ENCODE data around the gene NSMF. TPM values are rescaled to one million over a fixed set of nuclear protein-coding genes. Genes with fewer than 3 reads are reported as not detected.

Gene NSMF
- total and polyA plus RNA-seq, 2 experiments from 2014 or later = 20.3 to 103 TPM

DNA sequence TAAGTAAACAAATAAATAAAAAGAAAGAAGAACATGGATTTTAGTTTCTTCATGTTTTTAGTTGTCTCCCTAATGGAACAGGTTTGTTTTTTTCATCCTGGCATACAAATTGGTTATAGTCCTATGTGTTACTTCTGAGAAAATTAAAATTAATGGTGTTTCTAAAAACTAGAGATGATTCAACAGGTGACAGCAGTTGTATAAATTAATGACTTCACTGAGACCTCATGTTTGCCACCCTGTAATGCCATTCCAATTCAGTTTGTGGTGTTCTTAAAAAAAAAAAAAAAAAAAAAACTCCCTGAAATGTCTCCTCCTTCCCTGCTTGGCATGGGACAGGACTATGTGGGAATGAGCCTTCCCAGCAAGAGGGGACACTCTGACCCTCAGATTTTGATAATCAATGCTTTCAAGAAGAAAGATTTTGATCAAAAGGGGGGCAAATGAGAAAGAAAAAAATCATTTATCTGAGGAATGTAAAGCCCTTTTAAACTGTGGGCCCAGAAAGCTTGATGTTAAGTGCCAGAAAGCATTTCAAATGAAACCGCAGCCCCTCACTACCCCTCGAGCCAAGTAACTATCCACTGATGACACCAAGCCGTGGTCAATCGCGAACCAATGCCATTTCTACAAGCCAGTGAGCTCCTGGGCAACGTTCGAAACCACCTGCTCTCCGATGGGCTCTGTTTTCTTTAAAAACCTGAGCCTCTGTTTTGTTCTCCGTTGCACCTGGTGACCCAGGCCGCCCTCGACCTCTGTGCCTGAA lies 37.1 kb downstream of the NSMF start:
- DNase-seq (ENCODE audit: low spot score) (no peak), ATAC-seq (no peak; the same call in 2 of the 3 replicates)
- no peak for TF ChIP-seq CTCF (conservative IDR thresholded peaks at IDR 0.05; ENCODE audit: low read depth in 2 of 2)
- no peak for TF ChIP-seq STAT1 (IDR thresholded peaks at IDR 0.05; ENCODE audit: unreplicated experiment)
- TF ChIP-seq, protein P1, sequence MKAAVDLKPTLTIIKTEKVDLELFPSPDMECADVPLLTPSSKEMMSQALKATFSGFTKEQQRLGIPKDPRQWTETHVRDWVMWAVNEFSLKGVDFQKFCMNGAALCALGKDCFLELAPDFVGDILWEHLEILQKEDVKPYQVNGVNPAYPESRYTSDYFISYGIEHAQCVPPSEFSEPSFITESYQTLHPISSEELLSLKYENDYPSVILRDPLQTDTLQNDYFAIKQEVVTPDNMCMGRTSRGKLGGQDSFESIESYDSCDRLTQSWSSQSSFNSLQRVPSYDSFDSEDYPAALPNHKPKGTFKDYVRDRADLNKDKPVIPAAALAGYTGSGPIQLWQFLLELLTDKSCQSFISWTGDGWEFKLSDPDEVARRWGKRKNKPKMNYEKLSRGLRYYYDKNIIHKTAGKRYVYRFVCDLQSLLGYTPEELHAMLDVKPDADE (IDR thresholded peaks at IDR 0.05) = no peak
- TF ChIP-seq REST (IDR thresholded peaks at IDR 0.05; ENCODE audit: unreplicated experiment) = no peak
- no peak for TF ChIP-seq EZH2phosphoT487 (IDR thresholded peaks at IDR 0.05; ENCODE audit: unreplicated experiment)
- no peak for TF ChIP-seq NANOG (IDR thresholded peaks at IDR 0.05; ENCODE audit: borderline replicate concordance)
- no peak for TF ChIP-seq CREB1 (CRISPR knock-in tag; IDR thresholded peaks at IDR 0.05; ENCODE audit: low read depth)
- TF ChIP-seq EZH2 (IDR thresholded peaks at IDR 0.05; ENCODE audit: low read depth, unreplicated experiment) = no peak
- TF ChIP-seq ZNF331 (CRISPR knock-in tag; IDR thresholded peaks at IDR 0.05; ENCODE audit: low read depth) = no peak
- TF ChIP-seq ZNF114 (CRISPR knock-in tag; IDR thresholded peaks at IDR 0.05) = no peak
- no peak for TF ChIP-seq JUNB (IDR thresholded peaks at IDR 0.05; ENCODE audit: unreplicated experiment)
- TF ChIP-seq ZNF462 (CRISPR knock-in tag; IDR thresholded peaks at IDR 0.05) = no peak
- TF ChIP-seq POLR2AphosphoS5 (IDR thresholded peaks at IDR 0.05; ENCODE audit: low read depth) = no peak
- Histone ChIP-seq H3K4me2 (peak overlapping the region; percentile 97), H4K20me1 (replicated peaks; ENCODE audit: insufficient read depth) (peaks cover 4% of the 10 kb centered on the region; the same call in 1 of the 2 replicates), H3K36me3 (ENCODE audit: insufficient read depth) (no peaks in the 10 kb centered on the region), H3K27ac (ENCODE audit: low read depth) (no peak overlapping the region), H3F3A (replicated peaks; ENCODE audit: low read depth) (peaks cover 3% of the 10 kb centered on the region; the same call in 1 of the 2 replicates), H3K79me2 (replicated peaks; ENCODE audit: insufficient read depth) (peaks cover 25% of the 10 kb centered on the region), H3K27me3 (ENCODE audit: insufficient read depth) (peaks cover 9% of the 10 kb centered on the region), H2AFZ (peak overlapping the region; percentile 89), H3K4me3 (peak overlapping the region; percentile 89), H3K9me2 (ENCODE audit: insufficient read depth) (no peaks in the 10 kb centered on the region), H3K4me1 (ENCODE audit: insufficient read depth) (peaks cover 6% of the 10 kb centered on the region)
- H3K4me1 Mint-ChIP-seq = peaks cover 4% of the 10 kb centered on the region; the same call in 2 of the 3 replicates
- H3K27ac Mint-ChIP-seq = no peak overlapping the region
- H3K9me3 Mint-ChIP-seq = no peaks in the 10 kb centered on the region; the same call in 2 of the 3 replicates
- H3K27me3 Mint-ChIP-seq (ENCODE audit: insufficient read depth, low read depth, poor library complexity) = peaks cover 10% of the 10 kb centered on the region
- H3K36me3 Mint-ChIP-seq (ENCODE audit: low read depth) = no peaks in the 10 kb centered on the region; the same call in 2 of the 3 replicates
- peak overlapping the region; percentile 86 for H3K4me3 Mint-ChIP-seq
